GM23338 (cell line): ENCODE results near the gene NAA30. TPM values are rescaled to one million over a fixed set of nuclear protein-coding genes. Genes with fewer than 3 reads are reported as not detected.

ENCODE experiments used
- ATAC-seq: fragments of 200-7000 bp; cut with Tn5 transposase; 3 replicates; pipeline ENCODE4 v1.9.1; 2020
- DNase-seq: peaks from one replicate; pipeline ENCODE4 v3.0.0-alpha.2; 2015; ENCODE audit warnings: low spot score
- H2AFZ ChIP-seq: fragments of 200-600 bp; sonication (generic); 2 replicates; pipeline ENCODE4 v1.8.0; 2016; ENCODE audit warnings: antibody characterized with exemption, mild to moderate bottlenecking, moderate library complexity
- H3F3A ChIP-seq: fragments of 200-600 bp; sonication (generic); replicated peaks from 2 replicates; pipeline ENCODE4 v1.8.0; 2017; ENCODE audit warnings: antibody characterized with exemption, mixed run types, low read depth
- H3K27ac ChIP-seq: fragments of 200-600 bp; sonication (generic); 2 replicates; pipeline ENCODE4 v1.6.1; 2016; ENCODE audit warnings: low read depth
- H3K27me3 ChIP-seq: fragments of 200-600 bp; sonication (generic); 2 replicates; pipeline ENCODE4 v1.8.0; 2016; ENCODE audit warnings: mild to moderate bottlenecking, mixed run types, moderate library complexity; ENCODE audit not compliant: insufficient read depth
- H3K36me3 ChIP-seq: fragments of 200-600 bp; sonication (generic); 2 replicates; pipeline ENCODE4 v1.8.0; 2016; ENCODE audit warnings: mild to moderate bottlenecking; ENCODE audit not compliant: insufficient read depth
- H3K4me1 ChIP-seq: fragments of 200-600 bp; sonication (generic); 2 replicates; pipeline ENCODE4 v1.8.0; 2016; ENCODE audit warnings: mild to moderate bottlenecking, moderate library complexity; ENCODE audit not compliant: insufficient read depth
- H3K4me2 ChIP-seq: fragments of 200-600 bp; sonication (generic); 2 replicates; pipeline ENCODE4 v1.7.1; 2017; ENCODE audit warnings: mixed run types
- H3K4me3 ChIP-seq: fragments of 200-600 bp; sonication (generic); 2 replicates; pipeline ENCODE4 v1.6.1; 2016; ENCODE audit warnings: mixed run types
- H3K79me2 ChIP-seq: fragments of 200-600 bp; sonication (generic); replicated peaks from 2 replicates; pipeline ENCODE4 v1.8.0; 2017; ENCODE audit warnings: mild to moderate bottlenecking; ENCODE audit not compliant: insufficient read depth
- H3K9me2 ChIP-seq: fragments of 200-600 bp; sonication (generic); 2 replicates; pipeline ENCODE4 v1.8.0; 2017; ENCODE audit not compliant: insufficient read depth
- H4K20me1 ChIP-seq: fragments of 200-600 bp; sonication (generic); replicated peaks from 2 replicates; pipeline ENCODE4 v1.8.0; 2017; ENCODE audit warnings: mild to moderate bottlenecking; ENCODE audit not compliant: insufficient read depth
- H3K27ac Mint-ChIP-seq: 2 replicates; pipeline ENCODE4 v1.8.0; 2020; ENCODE audit warnings: inconsistent platforms, mild to moderate bottlenecking, moderate library complexity, mixed read lengths
- H3K27me3 Mint-ChIP-seq: 3 replicates; pipeline ENCODE4 v1.8.0; 2022; ENCODE audit warnings: low read depth, mild to moderate bottlenecking, moderate library complexity, mixed read lengths, inconsistent platforms; ENCODE audit not compliant: insufficient read depth, poor library complexity
- H3K36me3 Mint-ChIP-seq: 3 replicates; pipeline ENCODE4 v1.8.0; 2021; ENCODE audit warnings: low read depth, mild to moderate bottlenecking, inconsistent platforms, moderate library complexity, mixed read lengths
- H3K4me1 Mint-ChIP-seq: 3 replicates; pipeline ENCODE4 v1.8.0; 2020; ENCODE audit warnings: mild to moderate bottlenecking, inconsistent platforms, mixed read lengths
- H3K4me3 Mint-ChIP-seq: 3 replicates; pipeline ENCODE4 v1.8.0; 2021; ENCODE audit warnings: moderate library complexity, mild to moderate bottlenecking, inconsistent platforms, mixed read lengths
- H3K9me3 Mint-ChIP-seq: 3 replicates; pipeline ENCODE4 v1.8.0; 2020; ENCODE audit warnings: moderate library complexity, mild to moderate bottlenecking, inconsistent platforms, mixed read lengths
- CREB1 ChIP-seq: fragments of 250-450 bp; sonication (Bioruptor Pico); IDR thresholded peaks from 2 replicates; pipeline ENCODE4 v1.5.0; 2020; ENCODE audit warnings: low read depth, mild to moderate bottlenecking, moderate library complexity
- EZH2 ChIP-seq: fragments of 200-600 bp; sonication (generic); IDR thresholded peaks from one replicate; pipeline ENCODE4 v1.8.0; 2017; ENCODE audit warnings: antibody characterized with exemption, mild to moderate bottlenecking, low read depth; ENCODE audit not compliant: unreplicated experiment
- EZH2phosphoT487 ChIP-seq: fragments of 200-600 bp; sonication (generic); IDR thresholded peaks from one replicate; pipeline ENCODE4 v1.8.1; 2018; ENCODE audit warnings: antibody characterized with exemption; ENCODE audit not compliant: unreplicated experiment
- JUNB ChIP-seq: IDR thresholded peaks from one replicate; pipeline ENCODE4 v1.6.1; 2016; ENCODE audit warnings: antibody characterized with exemption; ENCODE audit not compliant: unreplicated experiment
- NANOG ChIP-seq: IDR thresholded peaks from 2 replicates; pipeline ENCODE4 v1.6.1; 2016; ENCODE audit warnings: antibody characterized with exemption, borderline replicate concordance
- POLR2AphosphoS5 ChIP-seq: IDR thresholded peaks from 2 replicates; pipeline ENCODE4 v1.6.1; 2016; ENCODE audit warnings: antibody characterized with exemption, low read depth
- STAT1 ChIP-seq: IDR thresholded peaks from one replicate; pipeline ENCODE4 v1.6.1; 2016; ENCODE audit warnings: antibody characterized with exemption; ENCODE audit not compliant: unreplicated experiment
- ZNF114 ChIP-seq: fragments of 250-450 bp; sonication (Bioruptor Pico); IDR thresholded peaks from 2 replicates; pipeline ENCODE4 v1.5.0; 2020; ENCODE audit warnings: mild to moderate bottlenecking, moderate library complexity
- ZNF331 ChIP-seq: fragments of 250-450 bp; sonication (Bioruptor Pico); IDR thresholded peaks from 2 replicates; pipeline ENCODE4 v1.5.0; 2020; ENCODE audit warnings: low read depth, mild to moderate bottlenecking, moderate library complexity
- polyA plus RNA-seq: library from polyadenylated mRNA; unstranded; fragments of >200 nt; fragmentation: Nextera tagmentation; extraction: Ambion mirVana; gene quantifications from 2 replicates; pipeline ENCODE4 v1.2.1, GENCODE V29; 2016
- total RNA-seq: library from RNA; depleted of rRNA; stranded (reverse); fragments of >200 nt; shearing (Covaris generic); gene quantifications from 2 replicates; pipeline ENCODE4 v1.2.3, GENCODE V29; 2014
- TF ChIP-seq, protein P1 (sequence below): fragments of 250-450 bp; sonication (Bioruptor Pico); IDR thresholded peaks from 2 replicates; pipeline ENCODE4 v1.5.0; 2020; ENCODE audit warnings: mild to moderate bottlenecking, moderate library complexity
- TF ChIP-seq, protein P2 (sequence below): IDR thresholded peaks from one replicate; pipeline ENCODE4 v1.6.1; 2018; ENCODE audit warnings: antibody characterized with exemption; ENCODE audit not compliant: unreplicated experiment
- TF ChIP-seq, protein P3 (sequence below): IDR thresholded peaks from 2 replicates; pipeline ENCODE4 v1.6.1; 2016; ENCODE audit warnings: antibody characterized with exemption
- TF ChIP-seq, protein P4 (sequence below), 2 experiments: fragments of 200-600 bp in 1 of 2; sonication (generic) in 1 of 2; conservative IDR thresholded peaks; 2 replicates each; pipeline versions ENCODE4 v1.5.1 to v1.6.1; 2016 to 2017; ENCODE audit warnings: antibody characterized with exemption in 2 of 2, low read depth in 2 of 2, mild to moderate bottlenecking in 2 of 2, moderate library complexity in 1 of 2

The NAA30 gene
- total and polyA plus RNA-seq, 2 experiments from 2014 or later, result 7.5 to 27.1 TPM

DNA sequence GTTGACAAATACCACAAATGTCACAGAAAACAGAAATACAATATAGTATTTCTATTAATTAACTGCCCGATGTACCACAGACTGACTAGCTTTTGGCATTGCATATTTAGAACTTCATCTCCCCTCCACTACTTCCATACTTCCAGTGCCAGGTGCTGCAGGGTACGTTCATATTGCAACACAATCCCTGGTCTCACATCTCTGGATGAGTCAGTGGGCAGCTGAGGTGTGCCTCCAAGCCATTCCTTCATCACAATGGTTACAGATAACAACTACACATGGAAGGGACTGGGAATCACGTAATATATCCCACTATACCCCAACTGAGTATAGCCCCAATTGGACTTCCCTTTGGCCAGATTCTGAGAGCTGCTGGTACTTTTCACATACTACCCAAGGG is 72.2 kb downstream of the NAA30 start:
- Histone ChIP-seq H3K4me2 (no peak overlapping the region), H3K36me3 (no peaks in the 10 kb centered on the region), H3K79me2 (no peaks in the 10 kb centered on the region), H2AFZ (no peak overlapping the region), H3K4me1 (no peaks in the 10 kb centered on the region), H4K20me1 (no peaks in the 10 kb centered on the region), H3K4me3 (no peak overlapping the region), H3K9me2 (peaks cover 6% of the 10 kb centered on the region; the same call in 1 of the 2 replicates), H3F3A (no peaks in the 10 kb centered on the region), H3K27ac (no peak overlapping the region), H3K27me3 (no peaks in the 10 kb centered on the region)
- H3K27me3 Mint-ChIP-seq, result no peaks in the 10 kb centered on the region
- H3K4me1 Mint-ChIP-seq, result no peaks in the 10 kb centered on the region
- H3K9me3 Mint-ChIP-seq, result no peaks in the 10 kb centered on the region
- DNase-seq (no peak), ATAC-seq (no peak)
- no peak for TF ChIP-seq ZNF331 (CRISPR knock-in tag)
- TF ChIP-seq, protein P1, sequence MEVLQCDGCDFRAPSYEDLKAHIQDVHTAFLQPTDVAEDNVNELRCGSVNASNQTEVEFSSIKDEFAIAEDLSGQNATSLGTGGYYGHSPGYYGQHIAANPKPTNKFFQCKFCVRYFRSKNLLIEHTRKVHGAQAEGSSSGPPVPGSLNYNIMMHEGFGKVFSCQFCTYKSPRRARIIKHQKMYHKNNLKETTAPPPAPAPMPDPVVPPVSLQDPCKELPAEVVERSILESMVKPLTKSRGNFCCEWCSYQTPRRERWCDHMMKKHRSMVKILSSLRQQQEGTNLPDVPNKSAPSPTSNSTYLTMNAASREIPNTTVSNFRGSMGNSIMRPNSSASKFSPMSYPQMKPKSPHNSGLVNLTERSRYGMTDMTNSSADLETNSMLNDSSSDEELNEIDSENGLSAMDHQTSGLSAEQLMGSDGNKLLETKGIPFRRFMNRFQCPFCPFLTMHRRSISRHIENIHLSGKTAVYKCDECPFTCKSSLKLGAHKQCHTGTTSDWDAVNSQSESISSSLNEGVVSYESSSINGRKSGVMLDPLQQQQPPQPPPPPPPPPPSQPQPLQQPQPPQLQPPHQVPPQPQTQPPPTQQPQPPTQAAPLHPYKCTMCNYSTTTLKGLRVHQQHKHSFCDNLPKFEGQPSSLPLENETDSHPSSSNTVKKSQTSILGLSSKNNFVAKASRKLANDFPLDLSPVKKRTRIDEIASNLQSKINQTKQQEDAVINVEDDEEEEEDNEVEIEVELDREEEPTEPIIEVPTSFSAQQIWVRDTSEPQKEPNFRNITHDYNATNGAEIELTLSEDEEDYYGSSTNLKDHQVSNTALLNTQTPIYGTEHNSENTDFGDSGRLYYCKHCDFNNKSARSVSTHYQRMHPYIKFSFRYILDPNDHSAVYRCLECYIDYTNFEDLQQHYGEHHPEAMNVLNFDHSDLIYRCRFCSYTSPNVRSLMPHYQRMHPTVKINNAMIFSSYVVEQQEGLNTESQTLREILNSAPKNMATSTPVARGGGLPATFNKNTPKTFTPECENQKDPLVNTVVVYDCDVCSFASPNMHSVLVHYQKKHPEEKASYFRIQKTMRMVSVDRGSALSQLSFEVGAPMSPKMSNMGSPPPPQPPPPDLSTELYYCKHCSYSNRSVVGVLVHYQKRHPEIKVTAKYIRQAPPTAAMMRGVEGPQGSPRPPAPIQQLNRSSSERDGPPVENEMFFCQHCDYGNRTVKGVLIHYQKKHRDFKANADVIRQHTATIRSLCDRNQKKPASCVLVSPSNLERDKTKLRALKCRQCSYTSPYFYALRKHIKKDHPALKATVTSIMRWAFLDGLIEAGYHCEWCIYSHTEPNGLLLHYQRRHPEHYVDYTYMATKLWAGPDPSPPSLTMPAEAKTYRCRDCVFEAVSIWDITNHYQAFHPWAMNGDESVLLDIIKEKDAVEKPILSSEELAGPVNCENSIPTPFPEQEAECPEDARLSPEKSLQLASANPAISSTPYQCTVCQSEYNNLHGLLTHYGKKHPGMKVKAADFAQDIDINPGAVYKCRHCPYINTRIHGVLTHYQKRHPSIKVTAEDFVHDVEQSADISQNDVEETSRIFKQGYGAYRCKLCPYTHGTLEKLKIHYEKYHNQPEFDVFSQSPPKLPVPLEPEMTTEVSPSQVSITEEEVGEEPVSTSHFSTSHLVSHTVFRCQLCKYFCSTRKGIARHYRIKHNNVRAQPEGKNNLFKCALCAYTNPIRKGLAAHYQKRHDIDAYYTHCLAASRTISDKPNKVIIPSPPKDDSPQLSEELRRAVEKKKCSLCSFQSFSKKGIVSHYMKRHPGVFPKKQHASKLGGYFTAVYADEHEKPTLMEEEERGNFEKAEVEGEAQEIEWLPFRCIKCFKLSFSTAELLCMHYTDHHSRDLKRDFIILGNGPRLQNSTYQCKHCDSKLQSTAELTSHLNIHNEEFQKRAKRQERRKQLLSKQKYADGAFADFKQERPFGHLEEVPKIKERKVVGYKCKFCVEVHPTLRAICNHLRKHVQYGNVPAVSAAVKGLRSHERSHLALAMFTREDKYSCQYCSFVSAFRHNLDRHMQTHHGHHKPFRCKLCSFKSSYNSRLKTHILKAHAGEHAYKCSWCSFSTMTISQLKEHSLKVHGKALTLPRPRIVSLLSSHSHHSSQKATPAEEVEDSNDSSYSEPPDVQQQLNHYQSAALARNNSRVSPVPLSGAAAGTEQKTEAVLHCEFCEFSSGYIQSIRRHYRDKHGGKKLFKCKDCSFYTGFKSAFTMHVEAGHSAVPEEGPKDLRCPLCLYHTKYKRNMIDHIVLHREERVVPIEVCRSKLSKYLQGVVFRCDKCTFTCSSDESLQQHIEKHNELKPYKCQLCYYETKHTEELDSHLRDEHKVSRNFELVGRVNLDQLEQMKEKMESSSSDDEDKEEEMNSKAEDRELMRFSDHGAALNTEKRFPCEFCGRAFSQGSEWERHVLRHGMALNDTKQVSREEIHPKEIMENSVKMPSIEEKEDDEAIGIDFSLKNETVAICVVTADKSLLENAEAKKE (CRISPR knock-in tag), result no peak
- TF ChIP-seq JUNB, result no peak
- no peak for TF ChIP-seq CREB1 (CRISPR knock-in tag)
- TF ChIP-seq, protein P2, sequence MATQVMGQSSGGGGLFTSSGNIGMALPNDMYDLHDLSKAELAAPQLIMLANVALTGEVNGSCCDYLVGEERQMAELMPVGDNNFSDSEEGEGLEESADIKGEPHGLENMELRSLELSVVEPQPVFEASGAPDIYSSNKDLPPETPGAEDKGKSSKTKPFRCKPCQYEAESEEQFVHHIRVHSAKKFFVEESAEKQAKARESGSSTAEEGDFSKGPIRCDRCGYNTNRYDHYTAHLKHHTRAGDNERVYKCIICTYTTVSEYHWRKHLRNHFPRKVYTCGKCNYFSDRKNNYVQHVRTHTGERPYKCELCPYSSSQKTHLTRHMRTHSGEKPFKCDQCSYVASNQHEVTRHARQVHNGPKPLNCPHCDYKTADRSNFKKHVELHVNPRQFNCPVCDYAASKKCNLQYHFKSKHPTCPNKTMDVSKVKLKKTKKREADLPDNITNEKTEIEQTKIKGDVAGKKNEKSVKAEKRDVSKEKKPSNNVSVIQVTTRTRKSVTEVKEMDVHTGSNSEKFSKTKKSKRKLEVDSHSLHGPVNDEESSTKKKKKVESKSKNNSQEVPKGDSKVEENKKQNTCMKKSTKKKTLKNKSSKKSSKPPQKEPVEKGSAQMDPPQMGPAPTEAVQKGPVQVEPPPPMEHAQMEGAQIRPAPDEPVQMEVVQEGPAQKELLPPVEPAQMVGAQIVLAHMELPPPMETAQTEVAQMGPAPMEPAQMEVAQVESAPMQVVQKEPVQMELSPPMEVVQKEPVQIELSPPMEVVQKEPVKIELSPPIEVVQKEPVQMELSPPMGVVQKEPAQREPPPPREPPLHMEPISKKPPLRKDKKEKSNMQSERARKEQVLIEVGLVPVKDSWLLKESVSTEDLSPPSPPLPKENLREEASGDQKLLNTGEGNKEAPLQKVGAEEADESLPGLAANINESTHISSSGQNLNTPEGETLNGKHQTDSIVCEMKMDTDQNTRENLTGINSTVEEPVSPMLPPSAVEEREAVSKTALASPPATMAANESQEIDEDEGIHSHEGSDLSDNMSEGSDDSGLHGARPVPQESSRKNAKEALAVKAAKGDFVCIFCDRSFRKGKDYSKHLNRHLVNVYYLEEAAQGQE, result no peak
- no peak for TF ChIP-seq ZNF114 (CRISPR knock-in tag)
- no peak for TF ChIP-seq NANOG
- TF ChIP-seq POLR2AphosphoS5, result no peak
- no peak for TF ChIP-seq EZH2phosphoT487
- TF ChIP-seq STAT1, result no peak
- TF ChIP-seq, protein P3, sequence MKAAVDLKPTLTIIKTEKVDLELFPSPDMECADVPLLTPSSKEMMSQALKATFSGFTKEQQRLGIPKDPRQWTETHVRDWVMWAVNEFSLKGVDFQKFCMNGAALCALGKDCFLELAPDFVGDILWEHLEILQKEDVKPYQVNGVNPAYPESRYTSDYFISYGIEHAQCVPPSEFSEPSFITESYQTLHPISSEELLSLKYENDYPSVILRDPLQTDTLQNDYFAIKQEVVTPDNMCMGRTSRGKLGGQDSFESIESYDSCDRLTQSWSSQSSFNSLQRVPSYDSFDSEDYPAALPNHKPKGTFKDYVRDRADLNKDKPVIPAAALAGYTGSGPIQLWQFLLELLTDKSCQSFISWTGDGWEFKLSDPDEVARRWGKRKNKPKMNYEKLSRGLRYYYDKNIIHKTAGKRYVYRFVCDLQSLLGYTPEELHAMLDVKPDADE, result no peak
- no peak for TF ChIP-seq EZH2
- TF ChIP-seq, protein P4, sequence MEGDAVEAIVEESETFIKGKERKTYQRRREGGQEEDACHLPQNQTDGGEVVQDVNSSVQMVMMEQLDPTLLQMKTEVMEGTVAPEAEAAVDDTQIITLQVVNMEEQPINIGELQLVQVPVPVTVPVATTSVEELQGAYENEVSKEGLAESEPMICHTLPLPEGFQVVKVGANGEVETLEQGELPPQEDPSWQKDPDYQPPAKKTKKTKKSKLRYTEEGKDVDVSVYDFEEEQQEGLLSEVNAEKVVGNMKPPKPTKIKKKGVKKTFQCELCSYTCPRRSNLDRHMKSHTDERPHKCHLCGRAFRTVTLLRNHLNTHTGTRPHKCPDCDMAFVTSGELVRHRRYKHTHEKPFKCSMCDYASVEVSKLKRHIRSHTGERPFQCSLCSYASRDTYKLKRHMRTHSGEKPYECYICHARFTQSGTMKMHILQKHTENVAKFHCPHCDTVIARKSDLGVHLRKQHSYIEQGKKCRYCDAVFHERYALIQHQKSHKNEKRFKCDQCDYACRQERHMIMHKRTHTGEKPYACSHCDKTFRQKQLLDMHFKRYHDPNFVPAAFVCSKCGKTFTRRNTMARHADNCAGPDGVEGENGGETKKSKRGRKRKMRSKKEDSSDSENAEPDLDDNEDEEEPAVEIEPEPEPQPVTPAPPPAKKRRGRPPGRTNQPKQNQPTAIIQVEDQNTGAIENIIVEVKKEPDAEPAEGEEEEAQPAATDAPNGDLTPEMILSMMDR (conservative IDR thresholded peaks at IDR 0.05; ENCODE audit: low read depth in 2 of 2), result no peak
- H3K4me3 Mint-ChIP-seq, result no peak overlapping the region
- no peak overlapping the region for H3K27ac Mint-ChIP-seq
- H3K36me3 Mint-ChIP-seq, result no peaks in the 10 kb centered on the region
